B cell (primary cell): ENCODE results near the gene ARMC6. TPM values are rescaled to one million over a fixed set of nuclear protein-coding genes. Genes with fewer than 3 reads are reported as not detected.

Experiments used
- ATAC-seq: fragments of 200-7000 bp; cut with Tn5 transposase; one replicate; pipeline ENCODE4 v1.10.0; 2021; ENCODE audit warnings: low read depth, mild to moderate bottlenecking, moderate number of reproducible peaks, moderate library complexity
- CTCF ChIA-PET: fragments of 350-600 bp; sonication (Branson Sonifier 250); formaldehyde crosslinking; loops from one replicate; lab custom pipeline; 2021; ENCODE audit warnings: antibody characterized with exemption, inconsistent platforms; lab: Charles Lee
- POLR2A ChIA-PET: fragments of 350-600 bp; sonication (Branson Sonifier 250); formaldehyde crosslinking; loops from one replicate; lab custom pipeline; 2021; ENCODE audit warnings: antibody characterized with exemption; lab: Charles Lee
- DNase-seq: peaks from one replicate; pipeline ENCODE4 v3.0.0; 2013
- H2AFZ ChIP-seq: 2 replicates; pipeline ENCODE4 v1.6.1; 2012; ENCODE audit warnings: mild to moderate bottlenecking, low read depth, low read length; ENCODE audit not compliant: insufficient read depth, poor library complexity, severe bottlenecking
- H3K27ac ChIP-seq, 2 donors: 1 replicate in 1 of 2; 2 replicates in 1 of 2; pipeline ENCODE4 v1.5.1; 2012 to 2013; ENCODE audit warnings: low read length in 2 of 2, mild to moderate bottlenecking in 2 of 2, moderate library complexity in 1 of 2
- H3K27me3 ChIP-seq, 4 experiments: fragments of 200-600 bp in 1 of 4; sonication (generic) in 1 of 4; replicated peaks in 1 of 4; 1 replicate in 2 of 4; 2 replicates in 2 of 4; pipeline versions ENCODE4 v1.6.1 to v1.7.0; 2013 to 2016; ENCODE audit warnings: low read length in 3 of 4, mild to moderate bottlenecking in 2 of 4, mixed read lengths in 1 of 4, moderate library complexity in 1 of 4; ENCODE audit not compliant: insufficient read depth in 4 of 4, control insufficient read depth in 3 of 4; ENCODE audit errors: control extremely low read depth in 1 of 4
- H3K36me3 ChIP-seq, 2 experiments: replicated peaks in 1 of 2; 1 replicate in 1 of 2; 2 replicates in 1 of 2; pipeline versions ENCODE4 v1.6.1 to v1.7.1; 2013; ENCODE audit warnings: low read length in 1 of 2; ENCODE audit not compliant: insufficient read depth in 2 of 2, control insufficient read depth in 1 of 2; ENCODE audit errors: control extremely low read depth in 1 of 2, extremely low read depth in 1 of 2
- H3K4me1 ChIP-seq, 2 donors: fragments of 200-600 bp in 1 of 2; sonication (generic) in 1 of 2; 1 replicate in 1 of 2; 2 replicates in 1 of 2; pipeline versions ENCODE4 v1.5.1 to v1.6.1; 2013 to 2017; ENCODE audit warnings: low read length in 2 of 2; ENCODE audit not compliant: control insufficient read depth in 2 of 2, insufficient read depth in 2 of 2
- H3K4me2 ChIP-seq: replicated peaks from 2 replicates; pipeline ENCODE3; 2012; ENCODE audit warnings: mild to moderate bottlenecking, low read depth, low read length; ENCODE audit not compliant: poor library complexity, severe bottlenecking
- H3K4me3 ChIP-seq, 5 experiments: fragments of 200-600 bp in 1 of 5; sonication (generic) in 1 of 5; 1 replicate in 3 of 5; 2 replicates in 2 of 5; pipeline versions ENCODE4 v1.5.1 to v1.7.0; 2011 to 2016; ENCODE audit warnings: low read length in 4 of 5, mild to moderate bottlenecking in 4 of 5, low read depth in 2 of 5, control low read depth in 1 of 5, moderate library complexity in 1 of 5; ENCODE audit not compliant: insufficient read depth in 1 of 5; ENCODE audit errors: control extremely low read depth in 1 of 5, extremely low read depth in 1 of 5
- H3K79me2 ChIP-seq: fragments of 200-600 bp; sonication (generic); one replicate; pipeline ENCODE4 v1.6.0; 2016; ENCODE audit warnings: low read length; ENCODE audit not compliant: control insufficient read depth, insufficient read depth
- H3K9ac ChIP-seq: fragments of 200-600 bp; sonication (generic); 2 replicates; pipeline ENCODE4 v1.6.1; 2017; ENCODE audit warnings: mild to moderate bottlenecking, low read length, moderate library complexity
- H3K9me3 ChIP-seq, 3 donors: one replicate each; pipeline versions ENCODE4 v1.6.1 to v1.7.1; 2013; ENCODE audit warnings: low read length in 2 of 3; ENCODE audit not compliant: control insufficient read depth in 2 of 3, insufficient read depth in 1 of 3; ENCODE audit errors: control extremely low read depth in 1 of 3
- H4K20me1 ChIP-seq: 2 replicates; pipeline ENCODE4 v1.6.0; 2012; ENCODE audit warnings: mild to moderate bottlenecking, low read length; ENCODE audit not compliant: insufficient read depth, control insufficient read depth, poor library complexity, severe bottlenecking
- H3K27ac Mint-ChIP-seq: one replicate; pipeline ENCODE4 v1.8.0; 2021; ENCODE audit warnings: mixed read lengths
- H3K27me3 Mint-ChIP-seq: one replicate; pipeline ENCODE4 v1.8.0; 2021; ENCODE audit warnings: mixed read lengths
- H3K4me1 Mint-ChIP-seq: one replicate; pipeline ENCODE4 v1.8.0; 2021; ENCODE audit warnings: mixed read lengths
- H3K4me3 Mint-ChIP-seq: one replicate; pipeline ENCODE4 v1.8.0; 2021; ENCODE audit warnings: mixed read lengths
- H3K9me3 Mint-ChIP-seq: one replicate; pipeline ENCODE4 v1.8.0; 2022; ENCODE audit warnings: mixed read lengths; ENCODE audit not compliant: insufficient read depth
- EZH2 ChIP-seq: IDR thresholded peaks from 2 replicates; pipeline ENCODE4 v1.6.1; 2012; ENCODE audit warnings: borderline replicate concordance, low read depth, mild to moderate bottlenecking, moderate library complexity, low read length; ENCODE audit not compliant: insufficient read depth, poor library complexity, severe bottlenecking
- WGBS: methylation state at CpG from one replicate; pipeline ENCODE4 v1.1.5; 2013; ENCODE audit warnings: missing lambda C conversion rate; ENCODE audit not compliant: insufficient coverage; 5-methylcytosine and 5-hydroxymethylcytosine counted together
- intact Hi-C: fragments of 100-400 bp; cut with micrococcal nuclease; formaldehyde crosslinking; loops from one replicate; pipeline ENCODE4 v1.10.0; 2022
- polyA plus RNA-seq: library from polyadenylated mRNA; depleted of rRNA; stranded (reverse); fragments of >200 nt; gene quantifications from 2 replicates; pipeline ENCODE4 v1.2.3, GENCODE V29; 2012
- total RNA-seq, 2 donors: library from RNA; stranded (reverse); fragments of 120-200 nt in 1 of 2; gene quantifications; 1 replicate in 1 of 2; 2 replicates in 1 of 2; pipeline versions ENCODE4 v1.2.3 to v1.2.4, GENCODE V29; 2013 to 2022
- TF ChIP-seq, protein P1 (sequence below): fragments of 200-600 bp; IDR thresholded peaks from one replicate; pipeline ENCODE4 v1.8.0; 2022; ENCODE audit warnings: antibody characterized with exemption, mild to moderate bottlenecking

ARMC6 gene
- total and polyA plus RNA-seq, 2 donors (not counting 1 experiment from before 2014, with no cell fraction given): 15.2 to 27.6 TPM

DNA sequence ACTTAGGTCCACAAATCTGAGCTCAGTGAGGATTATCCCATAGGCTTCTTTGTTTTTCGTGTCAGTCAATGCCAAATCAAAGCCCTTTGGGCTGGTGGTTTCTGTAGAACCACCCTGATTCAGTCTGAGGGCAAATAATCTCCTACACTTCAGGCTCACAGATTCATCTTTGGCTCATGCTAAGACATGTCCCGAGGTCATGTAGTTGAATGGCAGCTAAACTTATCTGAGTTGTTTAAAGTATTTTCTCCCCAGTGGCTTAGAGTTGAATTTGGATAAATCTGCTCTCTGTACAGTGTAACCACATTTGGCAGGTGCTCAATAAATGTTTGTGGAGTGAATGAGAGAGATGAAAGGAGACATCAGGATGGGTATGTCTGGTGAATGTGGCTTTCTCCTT lies 17.3 kb downstream of the ARMC6 start:
- Histone ChIP-seq H3K9ac (no peak overlapping the region), H3K36me3 (peaks cover 0 to 43% of the 10 kb centered on the region in 2 experiments), H3K4me2 (no peak overlapping the region), H2AFZ (no peak overlapping the region), H3K27me3 (no peaks in the 10 kb centered on the region), H3K79me2 (peaks cover 32% of the 10 kb centered on the region), H3K4me3 (no peak overlapping the region), H3K27ac (no peak overlapping the region), H4K20me1 (no peaks in the 10 kb centered on the region), H3K9me3 (no peaks in the 10 kb centered on the region), H3K4me1 (no peaks in the 10 kb centered on the region)
- POLR2A ChIA-PET: no interaction called here
- intact Hi-C loops: no loop called here
- H3K27ac Mint-ChIP-seq: no peak overlapping the region
- H3K4me1 Mint-ChIP-seq: no peaks in the 10 kb centered on the region
- CTCF ChIA-PET: interaction anchor here (1.0 to 5.6 kb wide), 6 partner anchors 12 to 124 kb away, joined by 3 to 82 read pairs (median 6); no protein-coding TSS in a partner anchor
- H3K27me3 Mint-ChIP-seq: no peaks in the 10 kb centered on the region
- TF ChIP-seq EZH2: no peak
- TF ChIP-seq, protein P1, sequence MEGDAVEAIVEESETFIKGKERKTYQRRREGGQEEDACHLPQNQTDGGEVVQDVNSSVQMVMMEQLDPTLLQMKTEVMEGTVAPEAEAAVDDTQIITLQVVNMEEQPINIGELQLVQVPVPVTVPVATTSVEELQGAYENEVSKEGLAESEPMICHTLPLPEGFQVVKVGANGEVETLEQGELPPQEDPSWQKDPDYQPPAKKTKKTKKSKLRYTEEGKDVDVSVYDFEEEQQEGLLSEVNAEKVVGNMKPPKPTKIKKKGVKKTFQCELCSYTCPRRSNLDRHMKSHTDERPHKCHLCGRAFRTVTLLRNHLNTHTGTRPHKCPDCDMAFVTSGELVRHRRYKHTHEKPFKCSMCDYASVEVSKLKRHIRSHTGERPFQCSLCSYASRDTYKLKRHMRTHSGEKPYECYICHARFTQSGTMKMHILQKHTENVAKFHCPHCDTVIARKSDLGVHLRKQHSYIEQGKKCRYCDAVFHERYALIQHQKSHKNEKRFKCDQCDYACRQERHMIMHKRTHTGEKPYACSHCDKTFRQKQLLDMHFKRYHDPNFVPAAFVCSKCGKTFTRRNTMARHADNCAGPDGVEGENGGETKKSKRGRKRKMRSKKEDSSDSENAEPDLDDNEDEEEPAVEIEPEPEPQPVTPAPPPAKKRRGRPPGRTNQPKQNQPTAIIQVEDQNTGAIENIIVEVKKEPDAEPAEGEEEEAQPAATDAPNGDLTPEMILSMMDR: no peak
- no peak overlapping the region for H3K4me3 Mint-ChIP-seq
- 100% methylated on average over 1 of the region's 2 CpGs for WGBS
- H3K9me3 Mint-ChIP-seq: no peaks in the 10 kb centered on the region
- no peak for DNase-seq
- no peak for ATAC-seq

DNA sequence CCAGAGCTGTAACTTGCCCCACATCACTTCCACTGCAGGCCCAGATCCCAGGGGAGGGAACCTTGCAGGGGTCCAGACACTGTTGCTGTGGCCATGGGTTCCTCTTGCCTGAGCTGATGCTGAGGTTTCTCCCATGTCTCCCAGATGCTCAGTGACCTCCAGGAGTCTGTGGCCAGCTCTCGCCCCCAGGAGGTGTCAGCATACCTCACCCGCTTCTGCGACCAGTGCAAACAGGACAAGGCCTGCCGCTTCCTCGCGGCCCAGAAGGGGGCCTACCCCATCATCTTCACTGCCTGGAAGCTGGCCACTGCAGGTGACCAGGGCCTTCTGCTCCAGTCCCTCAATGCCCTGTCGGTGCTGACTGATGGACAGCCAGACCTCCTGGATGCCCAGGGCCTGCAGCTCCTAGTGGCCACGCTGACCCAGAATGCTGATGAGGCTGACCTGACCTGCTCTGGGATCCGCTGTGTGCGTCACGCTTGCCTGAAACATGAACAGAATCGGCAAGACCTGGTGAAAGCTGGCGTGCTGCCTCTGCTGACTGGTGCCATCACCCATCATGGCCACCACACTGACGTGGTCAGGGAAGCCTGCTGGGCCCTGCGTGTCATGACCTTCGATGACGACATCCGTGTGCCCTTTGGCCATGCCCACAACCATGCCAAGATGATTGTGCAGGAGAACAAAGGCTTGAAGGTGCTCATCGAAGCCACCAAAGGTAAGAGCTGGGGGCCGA lies 18.2 kb downstream of the ARMC6 start:
- no peaks in the 10 kb centered on the region for H3K27me3 ChIP-seq
- Mint-ChIP-seq H3K4me1 (no peaks in the 10 kb centered on the region), H3K27me3 (no peaks in the 10 kb centered on the region), H3K4me3 (no peak overlapping the region), H3K9me3 (no peaks in the 10 kb centered on the region), H3K27ac (no peak overlapping the region)
- no peak overlapping the region for H2AFZ ChIP-seq
- DNase-seq (no peak), ATAC-seq (no peak)
- peaks cover 0 to 45% of the 10 kb centered on the region in 2 experiments for H3K36me3 ChIP-seq
- no peak overlapping the region for H3K27ac ChIP-seq
- no peaks in the 10 kb centered on the region for H3K4me1 ChIP-seq
- TF ChIP-seq EZH2: no peak
- TF ChIP-seq, protein P1: no peak
- H3K9ac ChIP-seq: no peak overlapping the region
- H3K9me3 ChIP-seq: no peaks in the 10 kb centered on the region
- WGBS: 97% methylated on average over 20 of the region's 20 CpGs
- H3K79me2 ChIP-seq: peaks cover 29% of the 10 kb centered on the region
- CTCF ChIA-PET: interaction anchor here (0.7 to 5.6 kb wide), 9 partner anchors 12 to 123 kb away, joined by 3 to 82 read pairs (median 6); no protein-coding TSS in a partner anchor
- H3K4me3 ChIP-seq: no peak overlapping the region
- intact Hi-C loops: no loop called here
- POLR2A ChIA-PET: no interaction called here
- H4K20me1 ChIP-seq: no peaks in the 10 kb centered on the region
- no peak overlapping the region for H3K4me2 ChIP-seq
